ENCODE results near the gene MYL6B. TPM values are rescaled to one million over a fixed set of nuclear protein-coding genes. Genes with fewer than 3 reads are reported as not detected.

MYL6B gene
- total and polyA plus RNA-seq, 2 of the 4 experiments (the other 2 are of a cell fraction), result 78.3 to 112 TPM

DNA sequence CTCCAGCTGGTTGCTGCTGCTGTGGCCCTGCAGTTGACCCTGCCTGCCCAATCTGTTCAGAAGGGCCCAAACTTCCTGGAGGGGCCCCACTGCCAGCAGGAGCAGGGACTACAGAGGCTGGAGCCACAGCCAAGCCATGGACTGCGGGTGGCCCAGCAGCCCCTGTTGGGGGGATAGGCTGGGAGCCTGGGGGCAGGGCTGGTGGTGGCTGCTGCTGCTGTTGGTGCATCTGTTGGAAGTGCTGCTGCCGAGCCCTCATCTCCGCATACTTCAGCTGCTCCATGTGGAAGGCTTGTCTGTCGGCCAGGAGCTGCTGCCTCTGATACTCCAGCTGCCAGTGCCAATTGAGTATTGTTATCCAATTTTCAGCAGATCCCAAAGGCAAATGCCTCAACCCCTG, 13.0 kb downstream of the MYL6B start:
- ChIA-PET POLR2A (ENCODE audit: unreplicated experiment) (interaction anchor here (0.5 kb wide), 1 partner anchor 14 kb away, joined by 3 read pairs; no protein-coding TSS in a partner anchor), CTCF (interaction anchor here (1.0 kb wide), 1 partner anchor 24 kb away, joined by 4 read pairs; the partner anchor contains the start of gene SMARCC2)
- no peak overlapping the region for H3K9ac ChIP-seq (ENCODE audit: low read depth, low read length)
- H2BK120ac ChIP-seq (ENCODE audit: low read depth, low read length), result no peak overlapping the region
- no peak overlapping the region for H3K4me3 ChIP-seq (ENCODE audit: insufficient read depth, low read depth, low read length)
- H3K14ac ChIP-seq (replicated peaks; ENCODE audit: low read depth, low read length), result no peak overlapping the region
- H2BK5ac ChIP-seq (ENCODE audit: low read depth, low read length, poor library complexity, severe bottlenecking), result no peak overlapping the region
- no peak overlapping the region for H2AFZ ChIP-seq (replicated peaks; ENCODE audit: low read length, poor library complexity)
- BruUV-seq (replicated peaks), result no TSS peak
- H3K79me1 ChIP-seq (ENCODE audit: low read depth in 1 of 2, low read length in 2 of 2), result peaks cover 14 to 43% of the 10 kb centered on the region in 2 experiments
- H3K9me3 ChIP-seq (ENCODE audit: control insufficient read depth, insufficient read depth, low read length), result no peaks in the 10 kb centered on the region
- H2AK9ac ChIP-seq (replicated peaks; ENCODE audit: low read depth, low read length, poor library complexity), result peak overlapping the region; percentile 29
- peaks cover 7% of the 10 kb centered on the region; the same call in 1 of the 2 replicates for H3K4me1 ChIP-seq (ENCODE audit: control insufficient read depth, insufficient read depth, low read length)
- H4K20me1 ChIP-seq (ENCODE audit: insufficient read depth, low read length), result peaks cover 48% of the 10 kb centered on the region
- H3K4me2 ChIP-seq (ENCODE audit: low read depth, low read length), result no peak overlapping the region
- no peak overlapping the region for H3K56ac ChIP-seq (ENCODE audit: extremely low read depth, insufficient read depth, low read length)
- DNase-seq (no peak), ATAC-seq (ENCODE audit: low read depth) (peak; percentile 3)
- H2BK15ac ChIP-seq (ENCODE audit: low read depth, low read length), result no peak overlapping the region
- peaks cover 82% of the 10 kb centered on the region for H3K36me3 ChIP-seq (ENCODE audit: control insufficient read depth, insufficient read depth, low read length)
- H3K18ac ChIP-seq (ENCODE audit: low read depth, low read length), result no peak overlapping the region
- no peak overlapping the region for H3K27ac ChIP-seq (ENCODE audit: insufficient read depth, low read length)
- TF ChIP-seq RFX5 (IDR thresholded peaks at IDR 0.05; ENCODE audit: low read depth, low read length) (no peak), RCOR1 (IDR thresholded peaks at IDR 0.05; ENCODE audit: insufficient replicate concordance, low read length) (no peak), NFE2L2 (IDR thresholded peaks at IDR 0.05; ENCODE audit: low read depth, low read length) (no peak), SMC3 (IDR thresholded peaks at IDR 0.05; ENCODE audit: low read depth, low read length) (no peak), POLR2A (IDR thresholded peaks at IDR 0.05; ENCODE audit: low read depth, low read length) (no peak), CHD1 (IDR thresholded peaks at IDR 0.05; ENCODE audit: low read depth, low read length) (no peak), BHLHE40 (IDR thresholded peaks at IDR 0.05; ENCODE audit: low read depth, low read length) (no peak), RAD21 (IDR thresholded peaks at IDR 0.05; ENCODE audit: low read length) (no peak), CEBPB (IDR thresholded peaks at IDR 0.05; ENCODE audit: low read depth, low read length) (no peak), MAFK (IDR thresholded peaks at IDR 0.05; ENCODE audit: low read depth, low read length) (no peak), FOS (IDR thresholded peaks at IDR 0.05; ENCODE audit: low read depth, low read length) (no peak)
- TF ChIP-seq, protein P1, sequence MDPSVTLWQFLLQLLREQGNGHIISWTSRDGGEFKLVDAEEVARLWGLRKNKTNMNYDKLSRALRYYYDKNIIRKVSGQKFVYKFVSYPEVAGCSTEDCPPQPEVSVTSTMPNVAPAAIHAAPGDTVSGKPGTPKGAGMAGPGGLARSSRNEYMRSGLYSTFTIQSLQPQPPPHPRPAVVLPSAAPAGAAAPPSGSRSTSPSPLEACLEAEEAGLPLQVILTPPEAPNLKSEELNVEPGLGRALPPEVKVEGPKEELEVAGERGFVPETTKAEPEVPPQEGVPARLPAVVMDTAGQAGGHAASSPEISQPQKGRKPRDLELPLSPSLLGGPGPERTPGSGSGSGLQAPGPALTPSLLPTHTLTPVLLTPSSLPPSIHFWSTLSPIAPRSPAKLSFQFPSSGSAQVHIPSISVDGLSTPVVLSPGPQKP (IDR thresholded peaks at IDR 0.05; ENCODE audit: borderline replicate concordance, low read depth, low read length), result no peak
- TF ChIP-seq, protein P2, sequence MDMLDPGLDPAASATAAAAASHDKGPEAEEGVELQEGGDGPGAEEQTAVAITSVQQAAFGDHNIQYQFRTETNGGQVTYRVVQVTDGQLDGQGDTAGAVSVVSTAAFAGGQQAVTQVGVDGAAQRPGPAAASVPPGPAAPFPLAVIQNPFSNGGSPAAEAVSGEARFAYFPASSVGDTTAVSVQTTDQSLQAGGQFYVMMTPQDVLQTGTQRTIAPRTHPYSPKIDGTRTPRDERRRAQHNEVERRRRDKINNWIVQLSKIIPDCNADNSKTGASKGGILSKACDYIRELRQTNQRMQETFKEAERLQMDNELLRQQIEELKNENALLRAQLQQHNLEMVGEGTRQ (IDR thresholded peaks at IDR 0.05; ENCODE audit: low read depth, low read length), result no peak
- H3K23ac ChIP-seq (ENCODE audit: low read depth, low read length), result peak overlapping the region; percentile 40; the same call in 1 of the 2 replicates
- H4K91ac ChIP-seq (ENCODE audit: insufficient read depth, low read depth, low read length), result no peak overlapping the region
- no peaks in the 10 kb centered on the region; the same call in 1 of the 2 replicates for H3K9me1 ChIP-seq (ENCODE audit: insufficient read depth, low read length)
- peak overlapping the region in 1 of 2 experiments; percentile 3; a peak in 1 of 4 replicates for H4K8ac ChIP-seq (ENCODE audit: low read depth in 2 of 2, low read length in 2 of 2)
- no peak overlapping the region for H4K5ac ChIP-seq (ENCODE audit: low read depth, low read length)
- WGBS, 2 experiments (ENCODE audit: extremely low coverage in 2 of 2, insufficient read length in 1 of 2), result 80% methylated on average over 1 of the region's 4 CpGs; no CpG with 5 or more reads in 1 of the 2 experiments
- intact Hi-C loops (cut with micrococcal nuclease) (no loop called here), in situ Hi-C loops (cut with MboI; ENCODE audit: low sequenced_read_pairs) (no loop called here), dilution Hi-C loops (cut with HindIII; ENCODE audit: low sequenced_read_pairs, unreplicated experiment) (no loop called here)
- H2AK5ac ChIP-seq (ENCODE audit: low read depth, low read length), result no peak overlapping the region
- no peaks in the 10 kb centered on the region for H3K27me3 ChIP-seq (ENCODE audit: control insufficient read depth, insufficient read depth, low read length)
- no peak overlapping the region for H2BK20ac ChIP-seq (ENCODE audit: low read depth, low read length)
- no peak overlapping the region for H3K4ac ChIP-seq (ENCODE audit: low read depth, low read length)

Data from IMR-90 (cell line).